ENCODE results near the gene DLGAP1.

The DLGAP1 gene

DNA sequence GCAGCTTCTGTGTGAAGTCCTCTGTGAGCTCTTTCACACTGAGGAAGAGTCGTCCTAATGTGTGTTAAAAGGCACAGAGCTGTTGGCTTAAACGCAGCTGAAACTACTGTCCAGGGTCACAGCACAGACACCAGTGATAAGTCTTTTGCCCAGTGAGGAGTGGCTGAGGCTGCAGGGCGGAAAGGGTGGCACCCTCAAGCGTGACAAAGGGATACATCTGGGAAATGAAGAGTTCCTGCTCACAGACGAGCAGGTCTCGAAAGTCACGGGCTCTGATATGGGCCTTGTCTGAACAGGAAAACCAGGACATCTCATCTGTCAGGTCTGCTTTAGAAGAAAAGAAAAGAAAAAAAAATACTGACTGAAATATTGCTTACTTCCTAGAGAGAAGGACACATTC, 968.6 kb downstream of the DLGAP1 start:
- TF ChIP-seq GABPA (IDR thresholded peaks at IDR 0.05; ENCODE audit: low read depth) (no peak), POLR2AphosphoS5 (IDR thresholded peaks at IDR 0.05; ENCODE audit: low read depth) (no peak), SPI1 (IDR thresholded peaks at IDR 0.05; ENCODE audit: borderline replicate concordance, low read depth) (no peak)
- TF ChIP-seq, protein P1, sequence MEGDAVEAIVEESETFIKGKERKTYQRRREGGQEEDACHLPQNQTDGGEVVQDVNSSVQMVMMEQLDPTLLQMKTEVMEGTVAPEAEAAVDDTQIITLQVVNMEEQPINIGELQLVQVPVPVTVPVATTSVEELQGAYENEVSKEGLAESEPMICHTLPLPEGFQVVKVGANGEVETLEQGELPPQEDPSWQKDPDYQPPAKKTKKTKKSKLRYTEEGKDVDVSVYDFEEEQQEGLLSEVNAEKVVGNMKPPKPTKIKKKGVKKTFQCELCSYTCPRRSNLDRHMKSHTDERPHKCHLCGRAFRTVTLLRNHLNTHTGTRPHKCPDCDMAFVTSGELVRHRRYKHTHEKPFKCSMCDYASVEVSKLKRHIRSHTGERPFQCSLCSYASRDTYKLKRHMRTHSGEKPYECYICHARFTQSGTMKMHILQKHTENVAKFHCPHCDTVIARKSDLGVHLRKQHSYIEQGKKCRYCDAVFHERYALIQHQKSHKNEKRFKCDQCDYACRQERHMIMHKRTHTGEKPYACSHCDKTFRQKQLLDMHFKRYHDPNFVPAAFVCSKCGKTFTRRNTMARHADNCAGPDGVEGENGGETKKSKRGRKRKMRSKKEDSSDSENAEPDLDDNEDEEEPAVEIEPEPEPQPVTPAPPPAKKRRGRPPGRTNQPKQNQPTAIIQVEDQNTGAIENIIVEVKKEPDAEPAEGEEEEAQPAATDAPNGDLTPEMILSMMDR (IDR thresholded peaks at IDR 0.05; ENCODE audit: insufficient read depth, low read length): no peak
- TF ChIP-seq, protein P2, sequence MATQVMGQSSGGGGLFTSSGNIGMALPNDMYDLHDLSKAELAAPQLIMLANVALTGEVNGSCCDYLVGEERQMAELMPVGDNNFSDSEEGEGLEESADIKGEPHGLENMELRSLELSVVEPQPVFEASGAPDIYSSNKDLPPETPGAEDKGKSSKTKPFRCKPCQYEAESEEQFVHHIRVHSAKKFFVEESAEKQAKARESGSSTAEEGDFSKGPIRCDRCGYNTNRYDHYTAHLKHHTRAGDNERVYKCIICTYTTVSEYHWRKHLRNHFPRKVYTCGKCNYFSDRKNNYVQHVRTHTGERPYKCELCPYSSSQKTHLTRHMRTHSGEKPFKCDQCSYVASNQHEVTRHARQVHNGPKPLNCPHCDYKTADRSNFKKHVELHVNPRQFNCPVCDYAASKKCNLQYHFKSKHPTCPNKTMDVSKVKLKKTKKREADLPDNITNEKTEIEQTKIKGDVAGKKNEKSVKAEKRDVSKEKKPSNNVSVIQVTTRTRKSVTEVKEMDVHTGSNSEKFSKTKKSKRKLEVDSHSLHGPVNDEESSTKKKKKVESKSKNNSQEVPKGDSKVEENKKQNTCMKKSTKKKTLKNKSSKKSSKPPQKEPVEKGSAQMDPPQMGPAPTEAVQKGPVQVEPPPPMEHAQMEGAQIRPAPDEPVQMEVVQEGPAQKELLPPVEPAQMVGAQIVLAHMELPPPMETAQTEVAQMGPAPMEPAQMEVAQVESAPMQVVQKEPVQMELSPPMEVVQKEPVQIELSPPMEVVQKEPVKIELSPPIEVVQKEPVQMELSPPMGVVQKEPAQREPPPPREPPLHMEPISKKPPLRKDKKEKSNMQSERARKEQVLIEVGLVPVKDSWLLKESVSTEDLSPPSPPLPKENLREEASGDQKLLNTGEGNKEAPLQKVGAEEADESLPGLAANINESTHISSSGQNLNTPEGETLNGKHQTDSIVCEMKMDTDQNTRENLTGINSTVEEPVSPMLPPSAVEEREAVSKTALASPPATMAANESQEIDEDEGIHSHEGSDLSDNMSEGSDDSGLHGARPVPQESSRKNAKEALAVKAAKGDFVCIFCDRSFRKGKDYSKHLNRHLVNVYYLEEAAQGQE (IDR thresholded peaks at IDR 0.05; ENCODE audit: insufficient replicate concordance, low read depth): no peak
- H3K27ac ChIP-seq (replicated peaks): no peak overlapping the region
- no peak overlapping the region for H3K4me3 ChIP-seq (replicated peaks; ENCODE audit: insufficient read depth, low read length)
- no peaks in the 10 kb centered on the region for H3K27me3 ChIP-seq (ENCODE audit: insufficient read depth, poor library complexity, severe bottlenecking)
- DNase-seq (ENCODE audit: low read depth in 1 of 2, low spot score in 1 of 2): no peak

DNA sequence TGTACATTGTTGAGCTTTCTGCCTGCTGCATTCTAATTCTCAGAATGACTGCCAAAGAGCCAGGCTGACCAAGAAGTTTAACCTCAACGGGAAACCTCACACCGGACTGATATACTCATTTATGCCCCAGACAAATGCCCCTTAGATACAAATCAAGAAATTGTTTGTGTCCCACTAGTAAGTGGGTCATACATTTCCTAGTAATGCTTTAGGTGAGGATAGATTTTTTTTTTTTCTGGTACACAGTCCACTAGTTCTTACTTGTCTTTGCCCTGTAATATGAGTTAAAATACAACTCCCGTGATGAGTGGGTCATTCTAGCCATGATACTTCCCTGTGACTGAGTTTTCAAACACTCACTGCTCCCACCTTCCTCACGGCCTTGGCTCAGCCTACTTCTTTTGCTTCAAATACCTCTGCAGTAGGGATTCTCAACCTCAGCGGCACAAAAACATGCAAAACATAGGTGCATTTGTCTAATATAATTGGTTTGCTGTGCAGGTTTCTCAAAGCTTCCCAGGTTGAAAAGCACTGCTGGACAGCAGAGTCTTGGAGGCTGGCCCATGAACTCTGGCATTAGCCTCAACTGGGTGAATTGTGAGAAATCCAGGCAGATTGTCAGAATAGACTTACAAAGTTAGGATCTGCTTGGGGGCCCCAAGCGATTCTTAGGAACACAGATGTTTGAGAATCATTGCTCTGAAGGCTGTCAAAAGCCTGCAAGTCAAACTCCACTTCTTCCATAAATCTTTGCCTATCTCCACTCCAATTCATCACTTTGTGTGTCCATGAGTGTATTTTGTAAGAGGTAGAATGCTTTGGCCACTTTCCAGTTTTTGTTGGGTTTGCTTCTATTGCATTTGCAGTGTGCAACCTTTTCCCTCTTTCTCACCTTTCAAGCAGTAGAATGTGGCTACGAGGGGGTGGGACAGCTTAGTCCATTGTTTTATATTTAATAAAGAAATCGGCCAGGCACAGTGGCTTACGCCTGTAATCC, 969.7 kb downstream of the DLGAP1 start:
- H3K27me3 ChIP-seq (ENCODE audit: insufficient read depth, poor library complexity, severe bottlenecking): no peaks in the 10 kb centered on the region
- no peak overlapping the region for H3K4me3 ChIP-seq (replicated peaks; ENCODE audit: insufficient read depth, low read length)
- no peak overlapping the region for H3K27ac ChIP-seq (replicated peaks)
- no peak for DNase-seq (ENCODE audit: low read depth in 1 of 2, low spot score in 1 of 2)
- TF ChIP-seq, protein P1 (IDR thresholded peaks at IDR 0.05; ENCODE audit: insufficient read depth, low read length): no peak
- TF ChIP-seq GABPA (IDR thresholded peaks at IDR 0.05; ENCODE audit: low read depth) (no peak), POLR2AphosphoS5 (IDR thresholded peaks at IDR 0.05; ENCODE audit: low read depth) (no peak), SPI1 (IDR thresholded peaks at IDR 0.05; ENCODE audit: borderline replicate concordance, low read depth) (no peak)
- TF ChIP-seq, protein P2 (IDR thresholded peaks at IDR 0.05; ENCODE audit: insufficient replicate concordance, low read depth): no peak

DNA sequence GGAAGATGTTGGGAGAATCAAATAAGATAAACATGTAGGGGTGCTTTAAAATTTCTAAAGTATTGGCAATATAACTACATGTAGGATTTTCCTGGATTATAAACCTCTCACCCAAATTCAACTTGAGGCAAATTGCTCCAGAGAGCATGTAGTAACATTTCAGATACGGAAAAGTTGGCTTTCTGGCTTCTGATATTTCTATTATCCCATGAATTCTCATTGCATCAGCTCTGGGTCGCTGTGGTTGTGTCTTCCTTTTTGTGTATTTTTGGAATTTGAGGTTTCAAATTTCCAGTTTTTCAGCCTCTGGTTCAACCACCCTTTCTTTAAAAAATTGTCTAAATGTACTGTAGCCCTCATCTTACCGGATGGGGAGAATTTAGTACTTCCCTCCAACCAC, 972.8 kb downstream of the DLGAP1 start:
- no peak overlapping the region for H3K27ac ChIP-seq (replicated peaks)
- H3K4me3 ChIP-seq (replicated peaks; ENCODE audit: insufficient read depth, low read length): no peak overlapping the region
- no peak for DNase-seq (ENCODE audit: low read depth in 1 of 2, low spot score in 1 of 2)
- TF ChIP-seq, protein P2 (IDR thresholded peaks at IDR 0.05; ENCODE audit: insufficient replicate concordance, low read depth): no peak
- TF ChIP-seq, protein P1 (IDR thresholded peaks at IDR 0.05; ENCODE audit: insufficient read depth, low read length): no peak
- TF ChIP-seq GABPA (IDR thresholded peaks at IDR 0.05; ENCODE audit: low read depth) (no peak), SPI1 (IDR thresholded peaks at IDR 0.05; ENCODE audit: borderline replicate concordance, low read depth) (no peak), POLR2AphosphoS5 (IDR thresholded peaks at IDR 0.05; ENCODE audit: low read depth) (no peak)
- no peaks in the 10 kb centered on the region for H3K27me3 ChIP-seq (ENCODE audit: insufficient read depth, poor library complexity, severe bottlenecking)

Measured in HL-60 (cell line).